Measurements from ENCODE around the gene ZNF524.

The ZNF524 gene

GRCh38 chr19:55643887-55644176, 43.7 kb downstream of the ZNF524 start:
- no peak for DNase-seq

DNA sequence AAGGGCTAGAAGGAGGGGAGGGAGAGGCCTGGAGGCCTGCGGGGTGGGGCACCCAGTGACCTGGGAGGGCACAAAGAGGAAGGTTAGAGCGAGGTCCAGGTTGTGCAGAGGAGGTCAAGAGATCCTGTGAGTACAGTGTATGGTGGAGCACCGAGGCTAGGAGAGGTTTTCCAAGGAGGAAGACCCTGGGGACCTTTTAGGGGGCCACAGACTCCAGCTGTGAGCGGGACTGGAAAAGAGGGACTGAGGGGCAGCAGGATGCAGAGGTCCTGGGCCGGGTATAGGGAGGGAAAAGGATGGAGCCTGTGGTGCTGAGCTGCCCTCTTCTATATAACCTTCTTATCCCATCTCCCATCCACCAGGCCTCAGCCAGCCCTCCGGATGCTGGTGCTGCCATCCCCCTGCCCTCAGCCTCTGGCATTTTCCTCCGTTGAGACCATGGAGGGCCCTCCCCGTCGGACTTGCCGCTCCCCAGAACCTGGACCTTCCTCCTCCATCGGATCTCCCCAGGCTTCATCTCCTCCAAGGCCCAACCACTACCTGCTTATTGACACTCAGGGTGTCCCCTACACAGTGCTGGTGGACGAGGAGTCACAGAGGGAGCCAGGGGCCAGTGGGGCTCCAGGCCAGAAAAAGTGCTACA, 44.2 kb downstream of the ZNF524 start:
- no peak for DNase-seq

- DNase-seq = no peak
Measured at GRCh38 chr19:55644842-55645511, 44.9 kb downstream of the ZNF524 start.

- no peak for DNase-seq
Measured at GRCh38 chr19:55645512-55645881, 45.4 kb downstream of the ZNF524 start.

- DNase-seq = no peak
Measured at GRCh38 chr19:55646889-55647731, 47.0 kb downstream of the ZNF524 start.

DNA sequence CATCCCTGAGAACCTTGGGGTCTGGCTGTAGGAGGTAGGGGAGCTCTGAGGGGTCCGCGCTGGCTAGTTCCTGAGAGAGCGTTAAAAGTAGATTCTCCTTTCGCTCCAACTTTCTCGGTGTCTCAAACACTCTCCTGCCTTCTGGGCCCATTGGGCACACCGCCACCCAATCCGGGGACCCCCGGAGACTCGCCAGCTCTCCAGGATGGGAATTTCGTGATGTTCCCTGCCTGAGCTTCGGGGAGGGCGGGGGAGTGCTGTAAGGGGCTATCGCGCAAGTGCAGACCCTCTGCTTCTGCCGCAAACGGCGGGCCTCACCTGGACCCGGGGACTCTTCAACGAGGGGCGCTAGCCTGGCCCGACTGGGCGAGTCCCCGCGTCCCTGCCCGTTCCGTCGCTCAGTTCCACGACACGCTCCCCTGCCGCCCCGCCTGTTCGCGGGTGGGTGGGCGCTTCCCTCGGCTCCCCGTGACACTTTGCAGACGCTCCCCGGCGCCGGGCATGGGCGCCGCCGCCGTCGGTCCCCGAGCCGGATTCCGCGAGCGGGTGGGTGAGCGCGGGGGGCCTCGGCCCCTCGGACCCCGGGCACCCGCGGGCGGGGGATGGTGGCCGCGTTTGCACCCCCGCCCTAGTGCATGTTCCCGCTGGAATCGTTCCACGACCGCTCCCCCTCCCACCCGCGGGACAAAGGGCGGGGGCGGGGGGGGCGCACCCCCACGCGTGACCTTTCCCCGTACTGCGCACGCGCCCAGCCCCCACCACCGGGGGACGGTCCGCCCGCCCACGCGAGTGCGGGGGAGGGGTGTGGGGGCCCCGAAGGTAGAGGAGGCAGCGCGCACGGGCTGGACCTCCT, 47.9 kb downstream of the ZNF524 start, which contains the start of gene CCDC106:
TSS of gene CCDC106 (plus strand) at position 481 of the 853 bp plus-strand sequence. CDS start 835 bp downstream, outside the sequence.
- DNase-seq = no peak

- no peak for DNase-seq
Measured at GRCh38 chr19:55648585-55649267, 48.6 kb downstream of the ZNF524 start.

- no peak for DNase-seq
Measured at GRCh38 chr19:55649268-55650125, 49.4 kb downstream of the ZNF524 start.

DNA sequence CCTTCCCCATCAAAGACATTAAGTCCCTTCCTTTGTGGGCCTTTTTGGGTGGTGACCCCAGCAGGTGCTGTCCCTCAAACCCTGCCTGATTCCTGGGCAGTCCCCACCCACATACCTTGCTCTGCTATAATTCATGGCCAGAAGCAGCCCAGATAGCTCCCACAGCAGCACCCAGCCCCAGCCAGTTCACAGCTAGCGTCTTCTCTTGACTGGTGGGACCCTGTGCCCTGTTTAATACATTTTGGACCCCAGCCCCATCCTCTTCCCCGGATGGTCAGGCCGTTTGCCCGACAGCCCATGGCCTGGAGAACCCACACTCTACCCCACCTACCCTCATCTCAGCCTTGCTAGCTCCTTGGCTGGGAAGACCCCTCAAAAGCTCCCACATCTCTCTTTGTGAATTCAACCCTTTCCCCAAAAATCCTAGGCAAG, 50.1 kb downstream of the ZNF524 start:
- DNase-seq = no peak

- no peak for DNase-seq
Measured at GRCh38 chr19:55650602-55651230, 50.6 kb downstream of the ZNF524 start.

DNA sequence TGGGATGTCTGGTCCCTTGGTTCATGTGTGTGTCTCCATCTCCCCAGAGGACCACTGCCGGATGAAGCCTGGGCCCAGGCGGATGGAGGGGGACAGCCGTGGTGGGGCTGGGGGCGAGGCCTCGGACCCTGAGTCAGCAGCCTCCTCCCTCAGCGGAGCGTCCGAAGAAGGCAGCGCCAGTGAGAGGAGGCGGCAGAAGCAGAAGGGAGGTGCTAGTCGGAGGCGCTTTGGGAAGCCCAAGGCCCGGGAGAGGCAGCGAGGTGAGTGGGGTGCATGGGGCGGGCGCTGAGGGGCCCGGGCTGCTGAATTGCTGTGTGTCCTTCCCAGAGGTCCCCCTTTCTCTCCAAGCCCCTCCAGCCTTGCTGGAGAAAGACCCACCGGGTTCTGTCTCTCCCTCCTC, 51.1 kb downstream of the ZNF524 start:
- DNase-seq = no peak

DNA sequence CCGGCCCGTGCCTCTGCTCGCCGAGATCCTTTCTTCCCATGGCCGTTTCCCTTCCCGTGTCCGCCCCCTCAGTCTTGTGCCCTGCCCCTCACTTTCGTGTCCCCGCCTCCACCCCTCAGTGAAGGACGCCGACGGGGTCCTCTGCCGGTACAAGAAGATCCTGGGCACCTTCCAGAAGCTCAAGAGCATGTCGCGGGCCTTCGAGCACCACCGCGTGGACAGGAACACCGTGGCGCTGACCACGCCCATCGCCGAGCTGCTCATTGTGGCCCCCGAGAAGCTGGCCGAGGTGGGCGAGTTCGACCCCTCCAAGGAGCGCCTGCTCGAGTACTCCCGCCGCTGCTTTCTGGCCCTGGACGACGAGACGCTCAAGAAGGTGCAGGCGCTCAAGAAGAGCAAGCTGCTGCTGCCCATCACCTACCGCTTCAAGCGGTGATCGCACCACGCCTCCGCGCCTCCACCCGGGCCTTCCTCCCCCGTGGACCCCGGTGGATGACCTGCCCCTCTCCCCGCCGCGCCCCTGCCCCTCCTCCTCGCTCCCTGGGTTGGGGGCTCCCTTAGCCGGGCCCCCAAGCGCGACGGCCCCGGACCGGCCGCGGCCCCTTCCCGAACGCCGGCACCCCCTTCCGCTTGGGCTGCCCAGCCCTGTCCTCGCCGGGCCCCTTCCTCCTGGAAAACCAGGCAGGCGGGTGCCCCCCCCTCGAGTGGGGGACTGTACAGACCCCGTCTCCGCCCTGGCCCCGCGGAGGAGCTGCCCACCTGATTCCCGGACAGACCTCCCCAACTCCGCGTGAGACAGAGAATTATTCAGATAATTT, 52.4 kb downstream of the ZNF524 start:
- no peak for DNase-seq

Data from NCI-H1436 treated with DMSO at 0.1 percent for 48 hours (cell line).